Endothelial cell of umbilical vein (primary cell): ENCODE results near the gene LDLRAD4. TPM values are rescaled to one million over a fixed set of nuclear protein-coding genes. Genes with fewer than 3 reads are reported as not detected.

ENCODE experiments used
- BruUV-seq: library from RNA; stranded (reverse); fragments of 400-500 nt; replicated peaks from 2 replicates; lab custom pipeline; 2021; lab: Mats Ljungman, UMichigan
- CTCF ChIA-PET: fragments of 300-600, 350-600 bp; sonication (Branson Sonifier 250); formaldehyde crosslinking; loops from one replicate; lab custom pipeline; 2021; ENCODE audit warnings: antibody characterized with exemption, inconsistent platforms; lab: Charles Lee
- POLR2A ChIA-PET: fragments of 300-600, 350-600 bp; sonication (Branson Sonifier 250); formaldehyde crosslinking; loops from one replicate; lab custom pipeline; 2021; ENCODE audit warnings: antibody characterized with exemption, inconsistent platforms; lab: Charles Lee
- DNase-seq: peaks from one replicate; pipeline ENCODE4 v3.0.0-alpha.2; 2011; ENCODE audit warnings: low read depth, low spot score
- FAIRE-seq: peaks from 2 replicates; lab custom pipeline; 2011; peaks lifted over from hg19 to GRCh38; lab: Jason Lieb, UNC
- H2AFZ ChIP-seq: 2 replicates; pipeline ENCODE4 v1.6.0; 2012; ENCODE audit warnings: low read depth, low read length, control low read depth, inconsistent platforms
- H3K27ac ChIP-seq: 2 replicates; pipeline ENCODE4 v1.5.1; 2011; ENCODE audit warnings: low read depth, mild to moderate bottlenecking, control low read depth, low read length, moderate library complexity; ENCODE audit not compliant: insufficient read depth
- H3K27me3 ChIP-seq, 2 experiments: 2 replicates each; pipeline versions ENCODE4 v1.6.0 to v1.6.1; 2011; ENCODE audit warnings: low read length in 2 of 2, mixed read lengths in 1 of 2; ENCODE audit not compliant: control insufficient read depth in 2 of 2, insufficient read depth in 2 of 2
- H3K36me3 ChIP-seq, 2 experiments: 2 replicates in 1 of 2; 3 replicates in 1 of 2; pipeline ENCODE4 v1.5.1; 2011; ENCODE audit warnings: low read length in 2 of 2, mild to moderate bottlenecking in 1 of 2, moderate library complexity in 1 of 2; ENCODE audit not compliant: control insufficient read depth in 2 of 2, insufficient read depth in 2 of 2; ENCODE audit errors: extremely low read depth in 1 of 2
- H3K4me1 ChIP-seq: 3 replicates; pipeline ENCODE4 v1.5.1; 2011; ENCODE audit warnings: mild to moderate bottlenecking, low read length; ENCODE audit not compliant: control insufficient read depth, insufficient read depth; ENCODE audit errors: extremely low read depth
- H3K4me2 ChIP-seq: 2 replicates; pipeline ENCODE4 v1.6.1; 2011; ENCODE audit warnings: low read length, control low read depth, mixed read lengths; ENCODE audit not compliant: insufficient read depth
- H3K4me3 ChIP-seq, 3 experiments: fragments of 200-600 bp in 1 of 3; sonication (generic), shearing (Covaris generic) in 1 of 3; replicated peaks in 1 of 3; 2 replicates each; pipeline ENCODE4 v1.5.1; 2011 to 2016; ENCODE audit warnings: control low read depth in 3 of 3, low read length in 3 of 3, mild to moderate bottlenecking in 2 of 3, inconsistent platforms in 1 of 3, low read depth in 1 of 3, moderate library complexity in 1 of 3; ENCODE audit not compliant: insufficient read depth in 1 of 3
- H3K79me2 ChIP-seq: 2 replicates; pipeline ENCODE4 v1.6.0; 2012; ENCODE audit warnings: low read length, inconsistent platforms; ENCODE audit not compliant: control insufficient read depth, insufficient read depth
- H3K9ac ChIP-seq: replicated peaks from 2 replicates; pipeline ENCODE3; 2011; ENCODE audit warnings: low read length, control low read depth; ENCODE audit not compliant: insufficient read depth; ENCODE audit errors: extremely low read depth
- H3K9me1 ChIP-seq: replicated peaks from 3 replicates; pipeline ENCODE4 v1.6.0; 2011; ENCODE audit warnings: mild to moderate bottlenecking, low read length; ENCODE audit not compliant: control insufficient read depth, insufficient read depth; ENCODE audit errors: extremely low read depth
- H3K9me3 ChIP-seq: replicated peaks from 2 replicates; pipeline ENCODE4 v1.5.1; 2012; ENCODE audit warnings: low read length, inconsistent platforms; ENCODE audit not compliant: control insufficient read depth, insufficient read depth
- H4K20me1 ChIP-seq: replicated peaks from 2 replicates; pipeline ENCODE3; 2011; ENCODE audit warnings: mild to moderate bottlenecking, low read length; ENCODE audit not compliant: control insufficient read depth, insufficient read depth; ENCODE audit errors: extremely low read depth
- EZH2 ChIP-seq: IDR thresholded peaks from 2 replicates; pipeline ENCODE4 v1.6.1; 2012; ENCODE audit warnings: borderline replicate concordance, low read depth, mild to moderate bottlenecking, moderate library complexity, low read length, inconsistent platforms; ENCODE audit not compliant: severe bottlenecking
- FOS ChIP-seq: IDR thresholded peaks from 2 replicates; pipeline ENCODE4 v1.6.1; 2011; ENCODE audit warnings: mild to moderate bottlenecking, low read length, moderate library complexity, borderline replicate concordance; ENCODE audit not compliant: insufficient read depth
- JUN ChIP-seq: IDR thresholded peaks from 2 replicates; pipeline ENCODE4 v1.6.1; 2011; ENCODE audit warnings: borderline replicate concordance, low read depth; ENCODE audit not compliant: insufficient read length, insufficient read depth
- MYC ChIP-seq: IDR thresholded peaks from one replicate; pipeline ENCODE4 v1.6.1; 2011; ENCODE audit warnings: mild to moderate bottlenecking, low read depth, low read length
- POLR2A ChIP-seq: IDR thresholded peaks from 2 replicates; pipeline ENCODE4 v1.6.1; 2012; ENCODE audit warnings: low read depth, mild to moderate bottlenecking, control low read depth, low read length
- dilution Hi-C: fragments of 300-500 bp; cut with MboI; formaldehyde crosslinking; loops from one replicate; pipeline ENCODE4 v1.15.0; 2019; ENCODE audit warnings: low sequenced_read_pairs; ENCODE audit not compliant: extremely low pct_ligation_motif_present
- intact Hi-C: fragments of 100-400 bp; cut with micrococcal nuclease; formaldehyde crosslinking; loops from one replicate; pipeline ENCODE4 v1.10.0; 2022
- polyA plus RNA-seq, 4 experiments: library from polyadenylated mRNA; depleted of rRNA in 3 of 4; stranded (reverse) in 3 of 4; unstranded in 1 of 4; fragments of >200 nt; gene quantifications; 2 replicates each; pipeline versions ENCODE4 v1.2.1 to v1.2.3, GENCODE V29; 2011 to 2012; ENCODE audit warnings: missing spikeins in 1 of 4
- total RNA-seq: library from RNA; stranded (reverse); gene quantifications from 2 replicates; pipeline ENCODE4 v1.2.3, GENCODE V29; 2021
- TF ChIP-seq, protein P1 (sequence below), 2 donors: IDR thresholded peaks; 1 replicate in 1 of 2; 2 replicates in 1 of 2; pipeline ENCODE4 v1.5.1; 2011; ENCODE audit warnings: low read length in 2 of 2, mild to moderate bottlenecking in 2 of 2, moderate library complexity in 2 of 2, control low read depth in 1 of 2, inconsistent platforms in 1 of 2, low read depth in 1 of 2; ENCODE audit not compliant: insufficient read depth in 1 of 2; ENCODE audit errors: extremely low read depth in 1 of 2
- TF ChIP-seq, protein P2 (sequence below): IDR thresholded peaks from 2 replicates; pipeline ENCODE4 v1.6.1; 2011; ENCODE audit not compliant: insufficient read depth, insufficient read length

Gene LDLRAD4
- total and polyA plus RNA-seq, 2 donors (not counting 3 experiments of a cell fraction or from before 2014, with no cell fraction given): 5.2 to 6.5 TPM

DNA sequence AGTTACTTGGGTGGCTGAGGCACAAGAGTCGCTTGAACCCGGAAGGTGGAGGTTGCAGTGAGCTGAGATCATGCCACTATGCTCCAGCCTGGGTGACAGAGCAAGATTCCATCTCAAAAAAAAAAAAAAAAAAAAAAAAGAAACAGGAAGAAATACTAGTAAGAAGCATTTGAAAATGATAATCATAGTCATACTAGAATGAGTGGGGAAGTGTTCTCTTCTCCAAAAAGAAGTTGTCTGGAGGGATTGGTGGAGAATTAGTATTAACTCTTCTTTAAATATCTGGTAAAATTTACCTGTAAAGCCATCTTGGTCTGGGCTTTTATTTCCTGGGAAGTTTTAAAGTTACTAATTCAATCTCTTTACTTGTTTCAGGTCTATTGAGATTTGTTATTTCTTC, 376.0 kb downstream of the LDLRAD4 start:
- H2AFZ ChIP-seq: no peak overlapping the region
- FAIRE-seq: no peak
- H3K36me3 ChIP-seq: no peaks in the 10 kb centered on the region
- H3K9me1 ChIP-seq: no peaks in the 10 kb centered on the region
- TF ChIP-seq, protein P1, sequence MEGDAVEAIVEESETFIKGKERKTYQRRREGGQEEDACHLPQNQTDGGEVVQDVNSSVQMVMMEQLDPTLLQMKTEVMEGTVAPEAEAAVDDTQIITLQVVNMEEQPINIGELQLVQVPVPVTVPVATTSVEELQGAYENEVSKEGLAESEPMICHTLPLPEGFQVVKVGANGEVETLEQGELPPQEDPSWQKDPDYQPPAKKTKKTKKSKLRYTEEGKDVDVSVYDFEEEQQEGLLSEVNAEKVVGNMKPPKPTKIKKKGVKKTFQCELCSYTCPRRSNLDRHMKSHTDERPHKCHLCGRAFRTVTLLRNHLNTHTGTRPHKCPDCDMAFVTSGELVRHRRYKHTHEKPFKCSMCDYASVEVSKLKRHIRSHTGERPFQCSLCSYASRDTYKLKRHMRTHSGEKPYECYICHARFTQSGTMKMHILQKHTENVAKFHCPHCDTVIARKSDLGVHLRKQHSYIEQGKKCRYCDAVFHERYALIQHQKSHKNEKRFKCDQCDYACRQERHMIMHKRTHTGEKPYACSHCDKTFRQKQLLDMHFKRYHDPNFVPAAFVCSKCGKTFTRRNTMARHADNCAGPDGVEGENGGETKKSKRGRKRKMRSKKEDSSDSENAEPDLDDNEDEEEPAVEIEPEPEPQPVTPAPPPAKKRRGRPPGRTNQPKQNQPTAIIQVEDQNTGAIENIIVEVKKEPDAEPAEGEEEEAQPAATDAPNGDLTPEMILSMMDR (IDR thresholded peaks at IDR 0.05; ENCODE audit: extremely low read depth in 1 of 2, insufficient read depth in 1 of 2, low read depth in 1 of 2, low read length in 2 of 2): no peak
- TF ChIP-seq, protein P2, sequence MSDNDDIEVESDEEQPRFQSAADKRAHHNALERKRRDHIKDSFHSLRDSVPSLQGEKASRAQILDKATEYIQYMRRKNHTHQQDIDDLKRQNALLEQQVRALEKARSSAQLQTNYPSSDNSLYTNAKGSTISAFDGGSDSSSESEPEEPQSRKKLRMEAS: no peak
- TF ChIP-seq POLR2A: no peak
- TF ChIP-seq EZH2: no peak
- TF ChIP-seq MYC: no peak
- TF ChIP-seq JUN: no peak
- no peaks in the 10 kb centered on the region for H3K27me3 ChIP-seq
- intact Hi-C loops (no loop called here), dilution Hi-C loops (no loop called here)
- H3K4me3 ChIP-seq: no peak overlapping the region
- POLR2A ChIA-PET: interaction anchor here (0.6 kb wide), 1 partner anchor 12 kb away, joined by 4 read pairs; no protein-coding TSS in a partner anchor
- no peak overlapping the region for H3K9ac ChIP-seq
- no TSS peak for BruUV-seq
- H4K20me1 ChIP-seq: no peaks in the 10 kb centered on the region
- H3K79me2 ChIP-seq: no peaks in the 10 kb centered on the region
- no peak overlapping the region for H3K4me2 ChIP-seq
- no peak overlapping the region for H3K27ac ChIP-seq
- no peaks in the 10 kb centered on the region for H3K4me1 ChIP-seq
- no peak for DNase-seq
- CTCF ChIA-PET: no interaction called here
- H3K9me3 ChIP-seq: peaks cover 2% of the 10 kb centered on the region

DNA sequence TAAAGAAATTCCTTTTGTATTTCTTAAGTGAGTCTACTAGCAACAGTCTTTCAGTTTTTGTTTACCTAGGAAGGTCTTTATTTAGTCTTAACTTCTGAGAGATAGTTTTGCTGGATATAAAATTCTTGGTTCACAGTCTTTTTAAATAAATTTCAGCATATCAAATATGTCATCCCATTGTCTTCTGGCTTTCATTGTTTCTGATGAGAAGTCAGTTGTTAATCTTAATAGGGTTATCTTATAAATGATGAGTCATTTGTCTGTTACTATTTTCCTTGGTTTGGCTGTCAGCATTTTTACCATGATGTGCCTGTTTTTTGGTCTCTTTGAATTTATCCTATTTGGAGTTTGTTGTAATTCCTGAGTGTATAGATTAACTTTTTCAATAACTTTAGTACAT, 378.5 kb downstream of the LDLRAD4 start:
- Histone ChIP-seq H3K27me3 (no peaks in the 10 kb centered on the region), H3K9ac (no peak overlapping the region), H3K4me3 (no peak overlapping the region), H3K9me1 (no peaks in the 10 kb centered on the region), H3K36me3 (no peaks in the 10 kb centered on the region), H3K79me2 (no peaks in the 10 kb centered on the region), H4K20me1 (no peaks in the 10 kb centered on the region), H3K9me3 (peaks cover 2% of the 10 kb centered on the region), H3K27ac (no peak overlapping the region), H3K4me1 (no peaks in the 10 kb centered on the region), H2AFZ (no peak overlapping the region), H3K4me2 (no peak overlapping the region)
- no peak for FAIRE-seq
- dilution Hi-C loops (no loop called here), intact Hi-C loops (no loop called here)
- DNase-seq: no peak
- BruUV-seq: no TSS peak
- POLR2A ChIA-PET: no interaction called here
- CTCF ChIA-PET: interaction anchor here (1.1 kb wide), 1 partner anchor 21 kb away, joined by 3 read pairs; no protein-coding TSS in a partner anchor
- TF ChIP-seq FOS (peak; percentile 41), EZH2 (no peak), JUN (peak; percentile 34)
